ENCODE measurements around the gene ERGIC1.

ERGIC1 gene

DNA sequence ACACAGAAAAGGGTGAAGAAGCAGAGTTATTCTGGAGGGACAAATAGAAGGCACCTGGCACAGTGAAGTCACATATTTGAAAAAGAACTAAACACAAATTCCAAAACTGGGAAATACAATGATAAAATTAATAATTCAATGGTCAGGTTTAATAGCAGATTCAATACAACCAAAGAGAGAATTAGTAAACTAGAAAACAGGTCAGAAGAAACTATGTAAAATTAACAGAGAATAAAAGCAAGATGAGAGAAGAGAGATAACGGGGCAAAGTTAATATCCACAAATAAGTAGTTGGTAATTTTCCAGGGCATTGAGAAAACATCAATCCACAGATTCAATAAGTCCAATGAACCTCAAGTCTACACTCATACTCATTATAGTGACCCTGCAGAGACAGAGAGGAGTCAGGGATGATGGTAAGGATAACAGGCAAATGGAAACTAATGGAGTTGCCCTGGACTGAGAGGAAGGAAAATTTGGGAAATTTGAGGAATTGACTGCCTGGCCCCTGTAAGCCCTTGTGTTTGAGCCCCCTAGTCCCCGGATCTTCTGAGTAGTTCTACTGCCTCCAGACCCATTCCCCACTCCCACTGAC lies 8.3 kb upstream of the ERGIC1 start:
- DNase-seq: no peak

DNA sequence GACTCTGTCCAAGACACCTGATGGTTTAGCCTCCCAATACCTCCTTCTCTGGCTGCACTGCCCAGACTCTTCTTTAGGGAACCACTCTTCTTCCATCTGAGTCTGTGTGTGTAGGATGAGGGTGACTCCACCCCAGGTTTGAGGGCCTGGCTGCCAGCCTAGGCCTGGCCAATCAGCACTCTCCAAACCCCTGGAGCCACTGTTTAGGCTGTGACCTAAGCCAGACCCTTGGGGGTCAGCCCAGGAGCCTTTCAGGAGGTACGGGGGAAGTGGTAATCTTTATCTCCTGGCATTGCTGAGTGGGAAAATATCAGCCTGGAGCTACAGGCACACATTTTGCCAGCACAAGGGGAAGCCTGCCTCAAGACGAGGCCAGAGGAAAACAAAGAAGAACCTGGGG lies 6.2 kb upstream of the ERGIC1 start:
- DNase-seq: no peak

DNA sequence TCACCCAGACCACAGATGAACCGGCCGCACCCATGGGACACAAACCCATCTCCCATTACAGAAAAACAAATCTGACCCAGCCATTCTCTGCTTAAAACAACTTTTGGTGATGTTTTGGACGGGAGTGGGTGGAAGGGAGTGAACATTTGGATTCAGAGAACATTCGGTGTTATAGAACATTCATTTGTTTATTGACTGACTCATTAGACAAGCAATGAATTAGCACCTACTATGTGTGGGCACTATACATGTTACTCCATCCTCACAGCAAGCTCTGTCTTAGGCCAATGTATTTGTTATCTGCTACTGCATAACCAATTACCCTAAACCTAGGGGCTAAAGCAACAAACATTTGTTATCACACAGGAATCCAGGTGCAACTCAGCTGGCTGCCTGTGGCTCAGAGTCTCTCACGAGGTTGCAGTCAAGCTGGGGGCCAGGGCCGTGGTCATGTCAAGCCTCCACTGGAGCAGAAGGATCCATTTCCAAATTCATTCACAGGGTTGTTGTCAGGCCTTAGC lies 5.1 kb upstream of the ERGIC1 start:
- no peak for DNase-seq

DNA sequence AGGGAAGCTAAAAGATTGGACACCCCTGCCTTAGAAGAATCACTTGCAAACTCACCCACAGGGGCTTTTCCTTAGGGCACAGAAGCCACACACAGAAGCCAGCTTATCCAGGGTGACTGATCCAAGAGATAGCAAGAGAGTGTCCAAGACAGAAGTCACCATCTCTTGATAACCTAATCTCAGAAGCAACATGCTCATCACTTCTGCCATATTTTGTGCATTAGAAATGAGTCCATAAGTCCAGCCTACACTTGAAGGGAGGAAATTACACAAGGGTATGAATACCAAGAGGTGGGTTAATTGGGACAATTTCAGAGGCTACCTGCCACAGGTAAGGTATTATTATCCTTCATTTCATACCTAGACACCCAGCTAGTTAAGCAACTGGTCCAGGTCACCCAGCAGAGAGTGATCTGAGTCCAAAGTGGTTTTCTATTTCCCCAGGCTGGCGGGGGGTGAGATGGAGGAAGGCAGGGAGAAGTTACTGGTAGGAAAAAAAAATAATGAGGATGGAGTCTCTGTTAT lies 3.7 kb upstream of the ERGIC1 start:
- no peak for DNase-seq

DNA sequence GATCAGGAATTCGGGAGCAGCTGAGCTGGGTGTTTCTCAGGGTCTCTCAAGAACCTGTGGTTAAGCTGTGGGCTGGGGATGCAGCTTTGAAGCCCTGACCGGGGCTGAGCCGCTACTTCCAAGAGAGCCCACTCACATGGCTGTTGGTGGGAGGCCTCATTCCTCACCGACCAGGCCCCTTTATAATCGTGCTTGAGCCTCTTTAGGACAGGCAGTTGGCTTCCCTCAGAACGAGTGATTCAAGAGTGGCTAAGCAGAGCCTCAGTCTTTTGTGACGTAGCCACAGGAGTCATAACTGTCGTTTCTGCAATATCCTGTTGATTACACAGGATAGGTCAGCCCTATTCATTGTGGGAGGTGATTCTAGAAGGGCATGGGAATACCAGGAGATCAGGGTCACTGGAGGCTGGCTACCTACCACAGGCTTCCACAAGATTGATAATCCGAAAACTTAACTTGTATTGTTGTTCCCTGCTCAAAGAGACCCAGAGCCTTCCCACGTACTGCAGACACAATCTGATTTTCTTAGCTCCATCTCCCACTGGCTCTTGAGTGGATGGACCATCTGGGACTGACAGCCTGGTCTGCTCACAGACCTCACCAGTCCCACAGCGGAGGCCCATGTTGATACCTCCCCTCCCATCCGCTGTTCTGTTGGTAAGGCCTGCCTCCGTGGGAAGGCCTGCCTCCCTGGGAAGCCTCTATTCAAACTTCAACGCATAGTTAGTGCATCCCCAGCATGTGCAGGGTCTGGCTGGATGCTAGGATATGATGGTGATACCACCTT lies 3.0 kb upstream of the ERGIC1 start:
- no peak for DNase-seq

DNA sequence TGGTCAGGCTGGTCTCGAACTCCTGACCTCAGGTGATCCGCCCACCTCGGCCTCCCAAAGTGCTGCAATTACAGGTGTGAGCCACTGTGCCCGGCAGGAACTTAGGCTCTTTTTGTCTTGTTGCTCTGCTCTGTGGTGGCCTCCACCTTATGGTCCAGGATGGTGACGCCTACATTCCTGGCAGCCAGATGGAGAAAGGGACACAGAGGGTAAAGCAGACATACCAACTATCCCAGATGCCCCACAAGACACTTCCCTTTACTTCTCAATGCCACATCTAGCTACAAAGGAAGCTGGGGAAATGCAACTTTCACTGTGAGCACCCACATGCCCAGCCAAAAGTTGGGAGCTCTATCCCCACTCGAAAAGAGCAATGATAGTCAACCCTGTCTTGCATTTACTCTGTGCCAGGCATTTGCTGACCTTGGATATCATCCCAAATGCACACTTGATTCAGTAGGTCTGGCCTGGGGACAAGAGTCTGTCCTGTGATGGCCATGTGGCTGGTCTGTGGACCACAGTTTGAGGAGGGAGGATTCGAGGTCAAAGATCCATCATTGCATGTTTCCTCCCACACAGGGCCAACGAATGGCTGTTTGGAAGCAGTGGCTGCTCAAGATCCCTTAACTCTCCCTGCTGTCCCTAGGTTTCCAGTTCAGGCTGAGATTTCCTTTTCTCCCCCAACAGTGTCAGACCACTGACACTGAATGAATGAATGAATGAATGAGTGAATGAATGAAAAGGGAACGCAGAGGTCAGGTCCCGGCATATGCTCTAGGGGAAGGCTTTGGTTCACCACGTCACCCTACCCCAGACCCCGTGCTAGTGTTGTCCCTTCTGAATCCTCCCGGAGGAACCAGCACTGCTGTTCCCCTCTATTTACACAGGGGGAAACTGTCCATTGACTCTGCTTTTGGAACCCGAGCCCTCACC lies 1.4 kb upstream of the ERGIC1 start:
- no peak for DNase-seq

GRCh38 chr5:172833372-172833685 lies 722 bp upstream of the ERGIC1 start:
- no peak for DNase-seq

DNA sequence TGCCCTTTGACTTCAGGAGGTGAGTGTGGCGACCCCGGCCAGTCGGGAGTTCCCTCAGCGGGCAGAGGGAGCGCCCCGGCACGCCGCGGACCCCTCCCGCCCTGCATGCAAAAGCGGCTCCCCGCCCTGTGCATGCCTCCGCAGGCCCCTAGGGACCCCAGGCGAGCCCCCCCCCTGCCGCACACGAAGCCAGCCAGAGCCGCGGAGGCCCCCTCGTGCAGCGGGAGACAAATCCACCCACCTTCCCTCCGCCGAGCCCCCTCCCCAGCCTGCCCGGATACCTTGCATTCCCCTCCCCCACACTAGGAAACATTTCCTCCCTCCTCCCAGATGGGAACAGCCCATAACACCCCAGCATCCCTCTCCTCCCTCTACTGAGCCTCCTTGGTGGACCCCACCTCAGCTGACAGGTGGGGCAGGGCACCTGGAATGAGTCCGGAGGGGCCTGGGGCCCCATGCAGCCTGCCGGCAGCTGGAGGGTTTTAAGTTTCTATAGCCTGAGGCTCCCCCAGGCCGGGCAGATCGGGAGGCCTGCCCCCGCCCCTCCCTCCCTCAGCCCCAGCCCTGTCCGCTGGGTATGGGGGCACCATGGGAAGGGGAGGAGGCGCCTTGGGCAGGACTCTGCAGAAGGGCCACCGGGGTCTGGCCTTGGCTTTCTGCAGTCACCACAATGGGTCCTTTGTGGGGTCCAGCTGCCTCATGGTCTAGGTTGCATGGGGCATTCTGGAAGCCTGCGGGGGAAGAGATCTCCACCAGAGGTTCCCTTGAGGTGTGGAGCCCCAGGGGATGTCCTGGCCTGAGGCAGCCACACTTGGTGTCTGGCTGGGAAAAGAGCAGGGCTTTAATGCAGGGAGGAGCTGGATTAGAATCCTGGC lies 601 bp downstream of the ERGIC1 start:
- peak; percentile 55 for DNase-seq

GRCh38 chr5:172835290-172835993 lies 1.4 kb downstream of the ERGIC1 start:
- DNase-seq: no peak

GRCh38 chr5:172835994-172836356 lies 1.9 kb downstream of the ERGIC1 start:
- DNase-seq: no peak

DNA sequence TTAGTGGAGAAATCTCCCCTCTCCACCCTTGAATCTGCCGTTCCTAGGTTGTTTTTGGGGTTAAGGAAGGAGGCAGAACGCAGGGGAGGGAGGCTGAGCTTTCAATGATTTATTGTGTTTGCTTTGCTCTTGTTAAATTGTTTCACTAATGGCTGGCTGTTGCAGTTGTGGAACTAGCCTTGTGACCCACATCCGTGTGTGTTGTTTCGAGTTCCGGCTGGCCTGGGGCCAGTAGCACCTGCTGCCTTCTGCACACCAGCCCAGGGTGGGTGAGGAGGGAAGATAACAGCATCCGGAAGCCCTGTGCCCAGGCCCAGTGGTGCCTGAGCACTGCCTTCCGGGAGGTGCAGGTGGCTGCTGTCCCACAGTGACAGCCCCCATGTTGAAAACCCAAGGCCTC lies 3.6 kb downstream of the ERGIC1 start:
- DNase-seq: no peak

DNA sequence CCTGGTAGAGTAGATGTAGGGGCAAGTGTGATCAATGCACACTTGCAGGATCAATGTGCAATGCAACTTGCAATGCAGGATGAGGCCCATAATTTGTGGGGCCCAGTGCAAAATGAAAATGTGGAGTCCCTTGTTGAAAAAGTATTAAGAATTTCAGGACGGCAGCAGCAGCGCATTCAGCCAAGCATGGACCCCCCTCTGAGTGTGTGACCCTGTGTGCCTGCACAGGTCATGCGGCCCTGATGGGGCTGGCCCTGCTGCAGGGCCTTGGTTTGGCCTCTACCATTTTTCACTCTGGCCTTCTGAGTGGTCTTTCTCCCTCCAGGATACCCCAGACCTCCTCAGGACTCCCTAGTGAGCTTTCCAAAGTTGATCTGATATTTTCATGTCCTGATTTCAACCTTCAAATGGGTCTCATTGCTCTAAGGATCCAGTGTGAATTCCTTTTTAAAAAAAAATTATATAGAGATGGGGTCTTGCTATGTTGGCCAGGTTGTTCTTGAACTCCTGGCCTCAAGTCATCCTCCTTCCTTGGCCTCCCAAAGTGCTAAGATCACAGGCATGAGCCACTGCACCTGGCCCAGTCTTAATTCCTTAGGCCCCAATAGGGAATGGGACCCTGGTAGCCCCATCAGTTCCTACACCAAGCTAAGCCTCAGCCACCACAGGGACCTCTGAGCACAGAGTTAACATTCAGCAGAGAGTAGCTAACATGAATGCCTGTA lies 4.3 kb downstream of the ERGIC1 start:
- DNase-seq: no peak

DNA sequence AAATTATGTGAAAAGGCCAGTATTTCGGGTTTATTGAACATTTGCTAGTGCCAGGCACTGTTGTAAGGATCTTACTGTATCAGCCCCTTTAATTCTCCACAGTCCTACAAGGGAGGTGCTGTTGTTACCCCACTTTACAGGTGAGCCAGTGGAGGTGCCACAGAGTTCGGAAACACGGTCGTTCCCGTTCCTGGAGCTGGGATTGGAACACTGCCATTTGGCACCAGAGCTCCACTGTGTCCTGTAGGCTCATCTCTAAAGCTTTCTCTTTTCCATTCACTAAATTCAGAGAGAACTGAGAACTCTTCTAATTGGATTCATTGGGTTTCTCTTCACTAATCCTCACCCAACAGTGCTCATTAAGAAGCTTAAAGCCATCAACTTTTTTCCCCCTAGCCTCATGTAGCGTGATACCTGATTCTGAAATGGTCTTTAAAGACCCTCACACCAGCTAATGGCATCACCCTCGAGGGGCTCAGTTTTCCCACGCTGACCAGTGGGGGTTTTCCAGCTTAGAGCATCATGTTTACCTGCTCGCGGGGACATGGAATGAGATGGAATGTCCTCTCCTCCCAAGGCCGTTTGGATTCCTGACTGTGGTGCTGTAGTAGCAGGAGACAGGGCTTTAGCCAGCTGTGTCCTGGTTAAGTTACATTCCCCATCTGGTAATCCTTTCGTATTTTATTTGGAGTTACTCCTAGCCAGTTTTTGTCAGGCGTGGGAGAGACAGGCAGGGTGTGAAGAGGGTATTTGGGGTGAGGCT lies 5.8 kb downstream of the ERGIC1 start:
- no peak for DNase-seq

DNA sequence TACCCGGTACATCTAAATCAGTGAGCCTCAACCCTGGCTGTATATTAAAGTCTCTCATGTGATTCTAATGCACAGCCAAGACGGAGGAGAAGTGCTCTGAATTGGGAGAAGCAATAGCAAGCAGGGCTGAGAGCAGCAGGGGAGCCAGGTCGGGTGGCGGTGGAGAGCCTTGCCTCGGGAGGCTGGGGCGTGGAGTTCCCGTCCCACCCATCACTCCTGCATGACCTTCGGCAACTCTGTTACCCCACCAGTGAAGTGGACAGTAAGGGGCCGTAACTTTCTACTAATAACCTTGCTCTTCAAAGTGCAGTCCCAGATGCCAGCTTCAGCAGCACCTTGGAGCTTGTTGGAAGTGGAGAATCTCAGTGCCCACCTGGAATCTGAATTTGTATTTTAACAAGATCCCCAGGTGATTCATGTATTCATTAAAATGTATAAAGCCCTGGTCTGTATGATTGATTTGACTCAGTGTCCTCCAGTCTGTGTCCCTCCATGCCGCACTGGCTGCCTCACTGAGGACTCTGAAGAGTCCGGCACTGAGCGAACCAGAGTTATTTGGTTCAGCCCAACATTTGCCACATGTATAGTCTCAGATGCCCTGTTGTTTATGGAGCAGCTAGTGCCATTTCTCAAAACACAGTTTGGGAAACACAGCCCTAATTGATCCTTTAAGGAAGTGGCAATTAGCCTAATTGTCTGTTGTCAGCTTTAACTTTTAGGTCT lies 6.5 kb downstream of the ERGIC1 start:
- no peak for DNase-seq

DNA sequence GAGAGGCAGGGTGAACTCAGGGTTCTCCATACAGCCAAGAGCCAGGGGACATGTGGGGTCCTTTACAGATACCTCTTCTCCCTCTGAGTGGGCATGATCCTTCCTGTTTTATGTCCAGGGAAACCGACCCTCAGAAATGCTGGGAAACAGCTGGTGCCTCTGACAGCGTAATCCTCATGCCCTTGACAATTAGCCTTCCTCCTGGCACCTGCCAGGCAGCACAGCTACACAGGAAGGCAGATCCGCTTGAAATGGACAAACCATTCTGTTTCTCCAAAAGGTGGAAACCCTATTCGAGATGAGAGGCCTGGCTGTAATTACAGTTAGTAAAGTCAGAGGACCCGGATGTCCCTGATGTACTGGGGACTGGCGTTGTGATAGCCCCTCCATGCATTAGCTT lies 7.2 kb downstream of the ERGIC1 start:
- DNase-seq: no peak

- DNase-seq: no peak
Measured at GRCh38 chr5:172843825-172844576, 9.9 kb downstream of the ERGIC1 start.

DNA sequence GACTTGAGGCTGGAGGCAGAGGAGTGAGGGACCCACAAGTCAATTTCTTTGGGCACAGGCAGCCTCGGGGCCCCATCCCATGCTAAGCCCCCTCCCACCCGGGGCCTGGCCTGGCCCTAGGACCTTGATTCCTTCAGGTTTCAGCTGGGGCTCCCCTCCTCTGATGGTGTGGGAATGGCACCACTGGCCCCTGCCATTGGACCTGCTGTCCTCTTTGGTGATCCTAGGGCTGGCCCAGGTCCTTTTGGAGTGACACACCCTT lies 10.5 kb downstream of the ERGIC1 start:
- DNase-seq: no peak

- no peak for DNase-seq
Measured at GRCh38 chr5:172845154-172845553, 11.1 kb downstream of the ERGIC1 start.

- no peak for DNase-seq
Measured at GRCh38 chr5:172845576-172845975, 11.5 kb downstream of the ERGIC1 start.

Measured in right kidney (tissue), 1 donor.